H9 (cell line): ENCODE results near the gene TRRAP. TPM values are rescaled to one million over a fixed set of nuclear protein-coding genes. Genes with fewer than 3 reads are reported as not detected.

ENCODE experiments used
- DNase-seq: peaks from one replicate; pipeline ENCODE4 v3.0.0-alpha.2; 2017
- H2AFZ ChIP-seq: one replicate; pipeline ENCODE4 v1.6.1; 2013; ENCODE audit warnings: mild to moderate bottlenecking, low read length, control low read depth, moderate library complexity
- H2AK5ac ChIP-seq: 2 replicates; pipeline ENCODE4 v1.6.1; 2013; ENCODE audit warnings: low read length, control low read depth, mixed read lengths; ENCODE audit not compliant: insufficient read length
- H2BK120ac ChIP-seq: one replicate; pipeline ENCODE4 v1.6.1; 2013; ENCODE audit warnings: low read depth, mild to moderate bottlenecking, low read length, control low read depth, inconsistent platforms; ENCODE audit not compliant: poor library complexity, severe bottlenecking
- H2BK12ac ChIP-seq: 2 replicates; pipeline ENCODE4 v1.6.1; 2013; ENCODE audit warnings: low read length, control low read depth, mixed read lengths, low read depth; ENCODE audit not compliant: insufficient read length
- H2BK15ac ChIP-seq: 2 replicates; pipeline ENCODE4 v1.6.1; 2013; ENCODE audit warnings: low read depth, low read length, control low read depth
- H2BK20ac ChIP-seq: one replicate; pipeline ENCODE4 v1.6.1; 2013; ENCODE audit warnings: low read depth, mild to moderate bottlenecking, low read length, control low read depth, inconsistent platforms; ENCODE audit not compliant: poor library complexity, severe bottlenecking
- H2BK5ac ChIP-seq: 2 replicates; pipeline ENCODE4 v1.6.1; 2013; ENCODE audit warnings: low read length, control low read depth, mixed read lengths; ENCODE audit not compliant: insufficient read length
- H3K14ac ChIP-seq: 2 replicates; pipeline ENCODE4 v1.6.1; 2013; ENCODE audit warnings: low read length, control low read depth; ENCODE audit not compliant: insufficient read depth
- H3K18ac ChIP-seq: 2 replicates; pipeline ENCODE4 v1.6.1; 2013; ENCODE audit warnings: low read depth, mild to moderate bottlenecking, mixed read lengths, low read length, control low read depth; ENCODE audit not compliant: insufficient read length
- H3K23ac ChIP-seq: 2 replicates; pipeline ENCODE4 v1.6.1; 2013; ENCODE audit warnings: low read length, control low read depth, mixed read lengths, low read depth; ENCODE audit not compliant: insufficient read length
- H3K23me2 ChIP-seq: 2 replicates; pipeline ENCODE4 v1.6.1; 2013; ENCODE audit warnings: low read depth, mild to moderate bottlenecking, mixed read lengths, low read length, control low read depth; ENCODE audit not compliant: insufficient read length, poor library complexity, severe bottlenecking
- H3K27ac ChIP-seq: 2 replicates; pipeline ENCODE4 v1.5.1; 2013; ENCODE audit warnings: low read length, control low read depth, mixed read lengths, low read depth; ENCODE audit not compliant: insufficient read length
- H3K27me3 ChIP-seq: 2 replicates; pipeline ENCODE4 v1.6.1; 2013; ENCODE audit warnings: low read length, control low read depth, inconsistent platforms; ENCODE audit not compliant: insufficient read depth
- H3K4ac ChIP-seq: 2 replicates; pipeline ENCODE4 v1.6.1; 2013; ENCODE audit warnings: low read depth, mild to moderate bottlenecking, control low read depth, inconsistent platforms, low read length, moderate library complexity
- H3K4me1 ChIP-seq: 2 replicates; pipeline ENCODE4 v1.6.1; 2013; ENCODE audit warnings: low read length, control low read depth, inconsistent platforms; ENCODE audit not compliant: insufficient read depth
- H3K4me2 ChIP-seq: 2 replicates; pipeline ENCODE4 v1.6.1; 2013; ENCODE audit warnings: low read length, control low read depth, mixed read lengths; ENCODE audit not compliant: insufficient read length, insufficient read depth
- H3K56ac ChIP-seq: 2 replicates; pipeline ENCODE4 v1.6.1; 2013; ENCODE audit warnings: low read depth, mild to moderate bottlenecking, mixed read lengths, low read length, control low read depth; ENCODE audit not compliant: insufficient read length
- H3K79me1 ChIP-seq: 2 replicates; pipeline ENCODE4 v1.6.1; 2013; ENCODE audit warnings: low read depth, mild to moderate bottlenecking, moderate library complexity, low read length, control low read depth, inconsistent platforms; ENCODE audit not compliant: insufficient read depth, poor library complexity, severe bottlenecking
- H3K79me2 ChIP-seq: 2 replicates; pipeline ENCODE4 v1.6.1; 2013; ENCODE audit warnings: low read length, control low read depth, inconsistent platforms; ENCODE audit not compliant: insufficient read depth
- H3K9ac ChIP-seq: 2 replicates; pipeline ENCODE4 v1.6.1; 2013; ENCODE audit warnings: low read length, control low read depth, mixed read lengths; ENCODE audit not compliant: insufficient read length; ENCODE audit errors: extremely low read depth
- H3K9me3 ChIP-seq: one replicate; pipeline ENCODE4 v1.6.1; 2013; ENCODE audit warnings: low read depth, low read length, inconsistent platforms; ENCODE audit not compliant: control insufficient read depth
- H3T11ph ChIP-seq: one replicate; pipeline ENCODE4 v1.6.1; 2013; ENCODE audit warnings: mild to moderate bottlenecking, low read length, control low read depth, inconsistent platforms
- H4K20me1 ChIP-seq: one replicate; pipeline ENCODE4 v1.6.1; 2013; ENCODE audit not compliant: control insufficient read depth, insufficient read length, insufficient read depth
- H4K5ac ChIP-seq: 2 replicates; pipeline ENCODE4 v1.6.1; 2013; ENCODE audit warnings: low read depth, mild to moderate bottlenecking, mixed read lengths, low read length, control low read depth; ENCODE audit not compliant: insufficient read length
- H4K8ac ChIP-seq: replicated peaks from 2 replicates; pipeline ENCODE4 v1.6.1; 2013; ENCODE audit warnings: low read length, control low read depth, mixed read lengths, low read depth; ENCODE audit not compliant: insufficient read length
- H4K91ac ChIP-seq: 2 replicates; pipeline ENCODE4 v1.6.1; 2013; ENCODE audit warnings: low read depth, mild to moderate bottlenecking, moderate library complexity, mixed read lengths, low read length, control low read depth; ENCODE audit not compliant: insufficient read length
- H3K27ac Mint-ChIP-seq, 3 experiments: 2 replicates in 2 of 3; 3 replicates in 1 of 3; pipeline ENCODE4 v1.8.0; 2020 to 2021; ENCODE audit warnings: mixed read lengths in 3 of 3, mild to moderate bottlenecking in 1 of 3, moderate library complexity in 1 of 3
- H3K27me3 Mint-ChIP-seq: 2 replicates; pipeline ENCODE4 v1.8.0; 2021; ENCODE audit warnings: low read depth, mild to moderate bottlenecking, moderate library complexity, mixed read lengths
- H3K36me3 Mint-ChIP-seq, 3 experiments: 2 replicates in 2 of 3; 3 replicates in 1 of 3; pipeline ENCODE4 v1.8.0; 2020 to 2021; ENCODE audit warnings: low read depth in 3 of 3, mixed read lengths in 3 of 3; ENCODE audit not compliant: insufficient read depth in 1 of 3
- H3K4me1 Mint-ChIP-seq, 2 experiments: 2 replicates each; pipeline ENCODE4 v1.8.0; 2020; ENCODE audit warnings: mixed read lengths in 2 of 2
- H3K4me3 Mint-ChIP-seq, 2 experiments: 2 replicates in 1 of 2; 3 replicates in 1 of 2; pipeline ENCODE4 v1.8.0; 2020 to 2021; ENCODE audit warnings: mild to moderate bottlenecking in 2 of 2, mixed read lengths in 2 of 2, moderate library complexity in 1 of 2
- H3K9me3 Mint-ChIP-seq, 2 experiments: 2 replicates in 1 of 2; 3 replicates in 1 of 2; pipeline ENCODE4 v1.8.0; 2020; ENCODE audit warnings: mild to moderate bottlenecking in 2 of 2, mixed read lengths in 2 of 2, moderate library complexity in 1 of 2
- CTCF ChIP-seq: fragments of 200-600 bp; sonication (generic); conservative IDR thresholded peaks from 3 replicates; pipeline ENCODE4 v1.8.0; 2021; ENCODE audit warnings: antibody characterized with exemption, mild to moderate bottlenecking
- WGBS: extraction: QIAGEN DNeasy Blood & Tissue Kit; methylation state at CpG from one replicate; pipeline ENCODE4 v1.1.7; 2013; ENCODE audit warnings: missing lambda C conversion rate, low lambda C conversion rate, mixed read lengths; ENCODE audit not compliant: insufficient read length; ENCODE audit errors: extremely low coverage; 5-methylcytosine and 5-hydroxymethylcytosine counted together
- total RNA-seq: library from RNA; stranded (reverse); gene quantifications from 2 replicates; pipeline ENCODE4 v1.2.1, GENCODE V29; 2021

Gene TRRAP
- total RNA-seq, 1 experiment from 2014 or later = 58.6 TPM

- Histone ChIP-seq H2BK5ac (no peak overlapping the region), H3K4me1 (no peaks in the 10 kb centered on the region), H2BK120ac (no peak overlapping the region), H3K27ac (no peak overlapping the region), H2BK15ac (no peak overlapping the region), H3K18ac (no peak overlapping the region), H3K4ac (no peak overlapping the region), H3T11ph (no peak overlapping the region), H4K91ac (no peak overlapping the region), H2BK20ac (no peak overlapping the region), H2AFZ (no peak overlapping the region), H3K56ac (no peak overlapping the region), H3K23me2 (no peaks in the 10 kb centered on the region), H3K9ac (no peak overlapping the region), H3K9me3 (no peaks in the 10 kb centered on the region), H3K79me1 (no peaks in the 10 kb centered on the region), H4K5ac (no peak overlapping the region), H3K23ac (no peak overlapping the region), H3K27me3 (no peaks in the 10 kb centered on the region), H4K20me1 (no peaks in the 10 kb centered on the region), H3K4me2 (no peak overlapping the region), H3K14ac (no peak overlapping the region), H3K79me2 (no peaks in the 10 kb centered on the region), H4K8ac (no peak overlapping the region), H2AK5ac (no peak overlapping the region), H2BK12ac (no peak overlapping the region)
- H3K27me3 Mint-ChIP-seq = no peaks in the 10 kb centered on the region
- no peaks in the 10 kb centered on the region for H3K4me1 Mint-ChIP-seq
- H3K4me3 Mint-ChIP-seq = no peak overlapping the region
- DNase-seq = no peak
- no peak for TF ChIP-seq CTCF
- H3K36me3 Mint-ChIP-seq = peaks cover 53 to 94% (median 91%) of the 10 kb centered on the region in 3 experiments
- peaks cover 0 to 10% of the 10 kb centered on the region in 2 experiments; a peak in 1 of 5 replicates for H3K9me3 Mint-ChIP-seq
- WGBS = no CpG with 5 or more reads among the region's 6 CpGs
- H3K27ac Mint-ChIP-seq = no peak overlapping the region
Measured at GRCh38 chr7:98990356-98990755, 112.0 kb downstream of the TRRAP start.
